K562 (cell line): ENCODE data around the gene CEP295NL. TPM values are rescaled to one million over a fixed set of nuclear protein-coding genes. Genes with fewer than 3 reads are reported as not detected.

Experiments used
- ATAC-seq: fragments of 200-7000 bp; cut with Tn5 transposase; 3 replicates; pipeline ENCODE4 v1.9.1; 2020; ENCODE audit warnings: moderate library complexity
- BruUV-seq: library from RNA; stranded (reverse); fragments of 400-500 nt; replicated peaks from 2 replicates; lab custom pipeline; 2021; lab: Mats Ljungman, UMichigan
- CTCF ChIA-PET: fragments of 300-600 bp; formaldehyde crosslinking; extraction: SDS; loops from one replicate; lab custom pipeline; 2021; ENCODE audit warnings: low intra/inter-chr PET ratio; lab: Yijun Ruan, JAX
- POLR2A ChIA-PET: fragments of 300-600, 350-650 bp; sonication (Branson Sonifier 250); formaldehyde crosslinking; extraction: SDS; loops from one replicate; lab custom pipeline; 2021; ENCODE audit warnings: antibody characterized with exemption, inconsistent platforms; lab: Yijun Ruan, JAX
- DNase-seq, 4 experiments: peaks; one replicate each; pipeline versions ENCODE4 v3.0.0 to v3.0.0-alpha.2; 2011 to 2018; ENCODE audit warnings: low spot score in 3 of 4, mixed read lengths in 3 of 4; ENCODE audit errors: extremely low read depth in 1 of 4
- FAIRE-seq: peaks from 2 replicates; lab custom pipeline; 2011; peaks lifted over from hg19 to GRCh38; lab: Jason Lieb, UNC
- H2AFZ ChIP-seq: 2 replicates; pipeline ENCODE4 v1.6.0; 2011; ENCODE audit warnings: low read depth, low read length, control low read depth, inconsistent platforms
- H3K27ac ChIP-seq: fragments of 200-600 bp; 3 replicates; pipeline ENCODE4 v1.8.0; 2011; ENCODE audit warnings: low read depth, mild to moderate bottlenecking, control low read depth, inconsistent platforms, low read length, moderate library complexity, mixed read lengths; ENCODE audit errors: extremely low read depth
- H3K27me3 ChIP-seq, 2 experiments: fragments of 300-600 bp in 1 of 2; 2 replicates in 1 of 2; 3 replicates in 1 of 2; pipeline versions ENCODE4 v1.6.0 to v1.8.0; 2011; ENCODE audit warnings: inconsistent platforms in 2 of 2, low read length in 2 of 2, mild to moderate bottlenecking in 1 of 2, mixed read lengths in 1 of 2, moderate library complexity in 1 of 2; ENCODE audit not compliant: control insufficient read depth in 2 of 2, insufficient read depth in 2 of 2
- H3K36me3 ChIP-seq: fragments of 300-600 bp; 3 replicates; pipeline ENCODE4 v1.8.0; 2011; ENCODE audit warnings: mild to moderate bottlenecking, low read length, inconsistent platforms; ENCODE audit not compliant: control insufficient read depth, insufficient read depth
- H3K4me1 ChIP-seq, 2 experiments: fragments of 200-600 bp in 1 of 2; replicated peaks in 1 of 2; 2 replicates in 1 of 2; 3 replicates in 1 of 2; pipeline versions ENCODE4 v1.5.1 to v1.8.0; 2011; ENCODE audit warnings: inconsistent platforms in 2 of 2, low read length in 2 of 2, mild to moderate bottlenecking in 1 of 2, mixed read lengths in 1 of 2, moderate library complexity in 1 of 2; ENCODE audit not compliant: control insufficient read depth in 2 of 2, insufficient read depth in 2 of 2
- H3K4me2 ChIP-seq: 2 replicates; pipeline ENCODE4 v1.6.1; 2011; ENCODE audit warnings: low read length, control low read depth, inconsistent platforms, mixed read lengths; ENCODE audit not compliant: insufficient read depth
- H3K4me3 ChIP-seq: fragments of 200-600 bp; sonication (generic), shearing (Covaris generic); 2 replicates; pipeline ENCODE4 v1.5.1; 2016; ENCODE audit warnings: control low read depth, inconsistent platforms
- H3K79me2 ChIP-seq: fragments of 200-600 bp; 3 replicates; pipeline ENCODE4 v1.8.0; 2011; ENCODE audit warnings: low read length, inconsistent platforms; ENCODE audit not compliant: control insufficient read depth, insufficient read depth
- H3K9ac ChIP-seq, 2 experiments: 2 replicates each; pipeline versions ENCODE4 v1.6.0 to v1.6.1; 2011; ENCODE audit warnings: low read depth in 2 of 2, low read length in 2 of 2, control low read depth in 1 of 2, inconsistent platforms in 1 of 2, mild to moderate bottlenecking in 1 of 2, mixed read lengths in 1 of 2; ENCODE audit not compliant: insufficient read depth in 1 of 2
- H3K9me1 ChIP-seq: one replicate; pipeline ENCODE4 v1.6.0; 2011; ENCODE audit warnings: inconsistent platforms, mild to moderate bottlenecking, low read length, moderate library complexity; ENCODE audit not compliant: control insufficient read depth, insufficient read depth
- H3K9me3 ChIP-seq: replicated peaks from 2 replicates; pipeline ENCODE4 v1.5.1; 2011; ENCODE audit warnings: low read depth, low read length, inconsistent platforms; ENCODE audit not compliant: control insufficient read depth, insufficient read depth
- H4K20me1 ChIP-seq: replicated peaks from 2 replicates; pipeline ENCODE4 v1.6.1; 2011; ENCODE audit warnings: low read length, inconsistent platforms, mixed read lengths; ENCODE audit not compliant: control insufficient read depth, insufficient read depth
- ATF1 ChIP-seq, 2 experiments: fragments of 450-650 bp in 1 of 2; IDR thresholded peaks; 2 replicates each; pipeline ENCODE4 v1.6.1; 2016; ENCODE audit warnings: missing compliant biosample characterization in 1 of 2, missing genetic modification characterization in 1 of 2
- ATF7 ChIP-seq: fragments of 450-650 bp; IDR thresholded peaks from 2 replicates; pipeline ENCODE4 v1.7.1; 2014; ENCODE audit warnings: mild to moderate bottlenecking, moderate library complexity
- CEBPG ChIP-seq, 3 experiments: fragments of 200-800 bp in 1 of 3; sonication (Bioruptor generic) in 1 of 3; sonication (generic) in 1 of 3; formaldehyde crosslinking in 1 of 3; IDR thresholded peaks in 2 of 3; conservative IDR thresholded peaks in 1 of 3; 2 replicates each; pipeline versions ENCODE4 v1.6.1 to v1.8.0; 2016 to 2022; ENCODE audit warnings: missing compliant biosample characterization in 2 of 3, missing genetic modification characterization in 2 of 3, mild to moderate bottlenecking in 1 of 3, missing genetic modification reagents in 1 of 3
- CTBP1 ChIP-seq: fragments of 450-650 bp; IDR thresholded peaks from 2 replicates; pipeline ENCODE4 v1.6.1; 2016; ENCODE audit warnings: borderline replicate concordance
- ETV5 ChIP-seq: sonication (generic); formaldehyde crosslinking; IDR thresholded peaks from 2 replicates; pipeline ENCODE4 v1.4.0; 2020; ENCODE audit warnings: low read depth, mild to moderate bottlenecking, missing genetic modification reagents
- FOSL1 ChIP-seq: fragments of 200-800 bp; sonication (Bioruptor generic); conservative IDR thresholded peaks from 2 replicates; pipeline ENCODE4 v1.6.1; 2016; ENCODE audit warnings: missing genetic modification characterization, missing compliant biosample characterization
- FOXK2 ChIP-seq, 2 experiments: fragments of 450-650 bp; IDR thresholded peaks in 1 of 2; conservative IDR thresholded peaks in 1 of 2; 2 replicates each; pipeline ENCODE4 v1.6.1; 2016; ENCODE audit warnings: low read depth in 2 of 2, mild to moderate bottlenecking in 1 of 2
- SMAD4 ChIP-seq: fragments of 250-450 bp; sonication (Bioruptor Pico); conservative IDR thresholded peaks from 2 replicates; pipeline ENCODE4 v1.8.0; 2021; ENCODE audit warnings: inconsistent platforms, mild to moderate bottlenecking, moderate library complexity
- SMC3 ChIP-seq: conservative IDR thresholded peaks from 2 replicates; pipeline ENCODE4 v1.6.1; 2011; ENCODE audit warnings: low read depth, low read length, improper control_type of control experiment; ENCODE audit not compliant: insufficient read depth
- SRSF1 ChIP-seq: fragments of 200-400 bp; formaldehyde crosslinking; IDR thresholded peaks from 2 replicates; pipeline ENCODE4 v1.6.1; 2017; ENCODE audit warnings: mild to moderate bottlenecking, low read depth, low read length, moderate library complexity
- ZNF12 ChIP-seq: sonication (generic); formaldehyde crosslinking; IDR thresholded peaks from 2 replicates; pipeline ENCODE4 v1.4.0; 2020; ENCODE audit warnings: mild to moderate bottlenecking, missing genetic modification reagents
- ZNF512 ChIP-seq: IDR thresholded peaks from 2 replicates; pipeline ENCODE4 v1.6.1; 2016; ENCODE audit warnings: missing genetic modification characterization, missing compliant biosample characterization
- WGBS: fragments of 100-300 bp; shearing (Covaris generic); methylation state at CpG from one replicate; pipeline ENCODE4 v1.1.6; 2016; ENCODE audit warnings: low coverage, mixed read lengths; ENCODE audit not compliant: insufficient coverage; ENCODE audit errors: missing lambda C conversion rate; 5-methylcytosine and 5-hydroxymethylcytosine counted together
- in situ Hi-C: fragments of 300-500 bp; cut with MboI; formaldehyde crosslinking; loops from 4 replicates; pipeline ENCODE4 v1.15.0; 2018; ENCODE audit warnings: inconsistent platforms, mixed read lengths
- intact Hi-C: fragments of 100-400 bp; cut with micrococcal nuclease; formaldehyde crosslinking; loops from 2 replicates; pipeline ENCODE4 v1.14.2; 2022
- polyA plus RNA-seq, 8 experiments: library from polyadenylated mRNA; depleted of rRNA in 4 of 8; stranded (reverse) in 5 of 8; unstranded in 3 of 8; fragments of >200 nt; fragmentation: Nextera tagmentation in 2 of 8; fragmentation: Illumina TruSeq in 1 of 8; extraction: Ambion mirVana in 2 of 8; extraction: Trizol in 1 of 8; gene quantifications; 2 replicates each; pipeline versions ENCODE4 v1.2.1 to v1.2.3, GENCODE V29; 2011 to 2014; ENCODE audit warnings: inconsistent platforms in 1 of 8, missing spikeins in 1 of 8
- total RNA-seq, 7 experiments: library from RNA; depleted of rRNA in 6 of 7; stranded (reverse); fragments of >200 nt in 6 of 7; fragmentation: Illumina TruSeq in 2 of 7; extraction: Trizol in 2 of 7; gene quantifications; 2 replicates each; pipeline versions ENCODE4 v1.2.1 to v1.2.3, GENCODE V29; 2011 to 2021; ENCODE audit warnings: low replicate concordance in 1 of 7
- TF ChIP-seq, protein P1 (sequence below): sonication (generic); formaldehyde crosslinking; IDR thresholded peaks from 2 replicates; pipeline ENCODE4 v1.4.0; 2020; ENCODE audit warnings: mild to moderate bottlenecking, missing genetic modification reagents

The CEP295NL gene
- total and polyA plus RNA-seq, 9 of the 15 experiments (the other 6 are each of a cell fraction or from before 2014, with no cell fraction given): not detected

GRCh38 chr17:78852709-78853121 lies 50.3 kb downstream of the CEP295NL start:
- ChIA-PET POLR2A (interaction anchor here (0.6 to 1.4 kb wide), 5 partner anchors 10 to 408 kb away, joined by 3 to 9 read pairs (median 3); no protein-coding TSS in a partner anchor), CTCF (no interaction called here)
- Histone ChIP-seq H3K36me3 (no peaks in the 10 kb centered on the region), H3K9me1 (no peaks in the 10 kb centered on the region), H3K27me3 (peaks cover 0 to 17% of the 10 kb centered on the region in 2 experiments; a peak in 2 of 5 replicates), H4K20me1 (no peaks in the 10 kb centered on the region), H3K4me2 (peak overlapping the region; percentile 51; the same call in 1 of the 2 replicates), H3K4me3 (no peak overlapping the region), H3K27ac (no peak overlapping the region), H3K9ac (0 out of 4 replicates have a peak overlapping the region, but pooled peaks of 1 of the 2 experiments have one; percentile 0), H3K79me2 (no peaks in the 10 kb centered on the region), H2AFZ (peak overlapping the region; percentile 83), H3K4me1 (peaks cover 18 to 23% of the 10 kb centered on the region in 2 experiments), H3K9me3 (no peaks in the 10 kb centered on the region)
- peak; percentile 95 for FAIRE-seq
- 13% methylated on average over 16 of the region's 16 CpGs for WGBS
- DNase-seq: peak; percentile 58 to 76 (median 64)
- in situ Hi-C loops (no loop called here), intact Hi-C loops (loop anchor here (1.0 kb wide), 1 partner anchor 355 kb away; no protein-coding TSS in a partner anchor)
- peak; percentile 92 for ATAC-seq
- no TSS peak for BruUV-seq
- TF ChIP-seq SMC3: 0 out of 2 replicates have a peak, but pooled peaks have one; percentile 35
- 0 out of 2 replicates have a peak, but pooled peaks have one; percentile 1 for TF ChIP-seq ZNF512 (tag)
- TF ChIP-seq FOSL1 (tag): 0 out of 2 replicates have a peak, but pooled peaks have one; percentile 24
- peak; percentile 62; the same call in 1 of the 2 replicates for TF ChIP-seq ZNF12 (CRISPR knock-in tag)
- peak; percentile 71; the same call in 1 of the 2 replicates for TF ChIP-seq CTBP1
- TF ChIP-seq ATF7: no peak
- TF ChIP-seq SMAD4: peak; percentile 35; the same call in 1 of the 2 replicates
- no peak for TF ChIP-seq CEBPG (CRISPR knock-in tag; IDR thresholded peaks at IDR 0.05)
- TF ChIP-seq CEBPG (tag; conservative IDR thresholded peaks at IDR 0.05 in 1 of 2, IDR thresholded peaks at IDR 0.05 in 1 of 2): peak in 1 of 2 experiments; percentile 18; a peak in 1 of 4 replicates
- TF ChIP-seq ATF1 (CRISPR knock-in tag; IDR thresholded peaks at IDR 0.05): no peak
- TF ChIP-seq ATF1 (tag; IDR thresholded peaks at IDR 0.05): 0 out of 2 replicates have a peak, but pooled peaks have one; percentile 12
- TF ChIP-seq FOXK2 (conservative IDR thresholded peaks at IDR 0.05 in 1 of 2, IDR thresholded peaks at IDR 0.05 in 1 of 2; ENCODE audit: low read depth in 2 of 2): 0 out of 4 replicates have a peak, but pooled peaks of 1 of the 2 experiments have one; percentile 25
- no peak for TF ChIP-seq SRSF1
- TF ChIP-seq ETV5: peak; percentile 37; the same call in 1 of the 2 replicates
- TF ChIP-seq, protein P1, sequence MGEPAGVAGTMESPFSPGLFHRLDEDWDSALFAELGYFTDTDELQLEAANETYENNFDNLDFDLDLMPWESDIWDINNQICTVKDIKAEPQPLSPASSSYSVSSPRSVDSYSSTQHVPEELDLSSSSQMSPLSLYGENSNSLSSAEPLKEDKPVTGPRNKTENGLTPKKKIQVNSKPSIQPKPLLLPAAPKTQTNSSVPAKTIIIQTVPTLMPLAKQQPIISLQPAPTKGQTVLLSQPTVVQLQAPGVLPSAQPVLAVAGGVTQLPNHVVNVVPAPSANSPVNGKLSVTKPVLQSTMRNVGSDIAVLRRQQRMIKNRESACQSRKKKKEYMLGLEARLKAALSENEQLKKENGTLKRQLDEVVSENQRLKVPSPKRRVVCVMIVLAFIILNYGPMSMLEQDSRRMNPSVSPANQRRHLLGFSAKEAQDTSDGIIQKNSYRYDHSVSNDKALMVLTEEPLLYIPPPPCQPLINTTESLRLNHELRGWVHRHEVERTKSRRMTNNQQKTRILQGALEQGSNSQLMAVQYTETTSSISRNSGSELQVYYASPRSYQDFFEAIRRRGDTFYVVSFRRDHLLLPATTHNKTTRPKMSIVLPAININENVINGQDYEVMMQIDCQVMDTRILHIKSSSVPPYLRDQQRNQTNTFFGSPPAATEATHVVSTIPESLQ (CRISPR knock-in tag): peak; percentile 27; the same call in 1 of the 2 replicates
